Activated CD8-positive, alpha-beta memory T cell treated with anti-CD3 and anti-CD28 coated beads for 4 hours (primary cell): ENCODE data around the gene TM4SF5.
A peak's percentile ranks its signal among the peaks of the same experiment; 100 is the strongest.

Experiments used
- DNase-seq, 2 donors: peaks; one replicate each; pipeline ENCODE4 v3.0.0-alpha.2; 2020; ENCODE audit warnings: low read depth in 2 of 2

The TM4SF5 gene, protein sequence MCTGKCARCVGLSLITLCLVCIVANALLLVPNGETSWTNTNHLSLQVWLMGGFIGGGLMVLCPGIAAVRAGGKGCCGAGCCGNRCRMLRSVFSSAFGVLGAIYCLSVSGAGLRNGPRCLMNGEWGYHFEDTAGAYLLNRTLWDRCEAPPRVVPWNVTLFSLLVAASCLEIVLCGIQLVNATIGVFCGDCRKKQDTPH

DNA sequence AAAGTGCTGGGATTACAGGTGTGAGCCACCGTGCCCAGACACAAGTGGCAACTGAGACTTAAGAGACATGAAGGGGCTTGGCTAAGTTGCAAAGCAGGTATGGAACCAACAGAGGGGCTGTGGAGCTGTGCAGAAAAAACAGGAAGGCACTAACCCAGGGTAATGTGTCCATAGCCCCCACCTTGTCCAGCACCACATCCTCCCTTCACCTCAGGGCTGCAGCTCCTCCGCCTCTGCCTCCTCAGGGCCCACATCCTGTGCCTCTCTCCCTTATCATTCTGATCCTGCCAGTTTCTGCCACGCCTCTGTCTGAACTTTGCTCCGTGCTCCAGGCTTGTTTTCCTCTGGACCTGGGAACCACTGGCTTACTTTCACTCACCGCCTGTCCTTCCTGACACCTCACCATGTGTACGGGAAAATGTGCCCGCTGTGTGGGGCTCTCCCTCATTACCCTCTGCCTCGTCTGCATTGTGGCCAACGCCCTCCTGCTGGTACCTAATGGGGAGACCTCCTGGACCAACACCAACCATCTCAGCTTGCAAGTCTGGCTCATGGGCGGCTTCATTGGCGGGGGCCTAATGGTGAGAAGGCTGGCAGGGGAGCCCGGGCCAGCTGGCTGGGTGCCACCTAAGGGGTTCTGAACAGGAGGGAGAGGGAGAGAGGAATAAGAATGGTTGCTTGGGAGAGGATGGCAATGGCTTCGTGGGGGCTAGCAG lies at the start of gene TM4SF5:
TSS of gene TM4SF5 (plus strand) at position 368 of the 716 bp plus-strand sequence. CDS start at position 405, 37 bp downstream.
- no peak for DNase-seq

DNA sequence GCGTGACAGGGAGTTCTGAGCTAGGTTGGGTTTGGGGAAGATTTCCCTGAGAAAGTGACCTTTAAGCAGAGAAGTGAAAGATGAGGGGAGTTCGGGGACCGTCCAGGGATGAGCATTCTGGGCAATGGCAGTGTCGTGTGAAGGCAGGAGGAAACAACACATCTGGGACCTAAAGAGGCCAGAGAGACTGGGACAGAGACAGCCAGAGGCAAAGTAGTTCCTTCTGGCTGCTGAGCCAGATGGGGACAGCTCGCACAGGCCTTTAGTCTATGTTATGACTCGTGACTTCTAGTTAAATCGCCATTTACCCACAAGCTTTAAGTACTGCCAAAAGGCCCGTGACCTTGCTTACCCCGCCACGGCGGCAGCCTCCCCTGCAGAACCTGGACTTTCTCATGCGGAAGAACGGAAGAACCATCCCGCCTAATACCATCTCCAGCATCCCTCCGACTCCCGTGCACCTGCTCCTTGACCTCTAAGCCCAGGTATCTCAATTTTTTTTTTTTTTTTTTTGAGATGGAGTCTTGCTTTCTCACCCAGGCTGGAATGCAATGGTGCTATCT lies 48.9 kb upstream of the TM4SF5 start:
- DNase-seq, result no peak

DNA sequence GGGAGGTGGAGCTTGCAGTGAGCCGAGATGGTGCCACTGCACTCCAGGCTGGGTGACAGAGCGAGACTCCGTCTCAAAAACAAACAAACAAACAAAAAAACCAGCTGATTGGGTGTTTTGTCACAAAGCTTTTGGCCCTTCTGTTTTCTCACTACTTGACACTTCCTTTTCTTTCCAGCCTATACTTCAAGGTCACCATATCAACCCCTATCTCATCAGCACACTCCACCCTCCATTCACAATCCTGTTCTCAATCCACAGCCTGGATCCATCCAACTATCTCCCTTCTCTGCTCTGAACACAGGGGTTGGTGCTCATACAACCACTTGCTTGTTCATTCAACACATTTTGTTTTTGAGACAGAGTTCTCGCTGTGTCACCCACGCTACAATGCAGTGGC lies 47.0 kb upstream of the TM4SF5 start:
- DNase-seq, result no peak

DNA sequence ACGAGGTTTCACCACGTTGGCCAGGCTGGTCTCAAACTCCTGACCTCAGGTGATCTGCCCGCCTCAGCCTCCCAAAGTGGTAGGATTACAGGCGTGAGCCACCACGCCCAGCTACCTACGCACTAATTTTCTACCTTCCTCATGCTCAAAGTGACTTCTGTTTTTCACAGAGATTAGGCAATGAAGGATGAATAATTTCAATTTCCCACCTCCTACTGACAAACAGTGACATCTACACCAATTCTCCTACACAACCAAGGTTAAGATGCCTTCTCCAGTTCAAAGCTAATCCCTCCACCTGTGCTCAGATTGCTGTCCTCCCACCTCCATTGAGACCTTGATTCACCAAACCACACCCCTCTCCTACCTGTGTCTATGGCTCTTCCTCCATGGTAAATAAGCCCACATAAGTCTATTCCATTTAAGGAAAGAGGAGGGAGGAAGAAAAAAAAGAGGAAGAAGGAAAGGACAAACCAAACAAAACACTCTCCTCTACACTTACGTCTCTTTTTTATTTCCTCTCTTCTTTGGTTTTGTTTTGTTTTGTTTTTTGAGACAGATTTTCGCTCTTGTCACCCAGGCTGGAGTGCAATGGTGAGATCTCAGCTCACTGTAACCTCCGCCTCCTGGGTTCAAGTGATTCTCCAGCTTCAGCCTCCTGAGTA lies 45.9 kb upstream of the TM4SF5 start:
- no peak for DNase-seq

DNA sequence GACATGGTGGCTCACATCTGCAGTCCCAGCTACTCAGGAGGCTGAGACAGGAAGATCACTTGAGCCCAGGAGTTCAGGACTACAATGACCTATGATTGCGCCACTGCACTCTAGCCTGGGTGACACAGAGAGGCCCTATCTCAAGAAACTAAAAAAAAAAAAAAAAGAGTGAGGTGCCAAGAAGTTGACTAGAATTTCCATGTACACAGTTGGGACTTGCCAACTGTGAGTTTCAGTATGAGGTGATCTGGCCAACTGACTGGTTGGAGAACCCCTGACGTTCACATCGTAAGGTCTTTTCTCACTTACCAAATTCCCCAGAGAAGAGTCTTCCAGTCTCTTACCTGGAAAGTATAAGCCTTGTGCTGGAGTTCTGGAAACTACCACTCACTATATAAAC lies 43.6 kb upstream of the TM4SF5 start:
- no peak for DNase-seq

DNA sequence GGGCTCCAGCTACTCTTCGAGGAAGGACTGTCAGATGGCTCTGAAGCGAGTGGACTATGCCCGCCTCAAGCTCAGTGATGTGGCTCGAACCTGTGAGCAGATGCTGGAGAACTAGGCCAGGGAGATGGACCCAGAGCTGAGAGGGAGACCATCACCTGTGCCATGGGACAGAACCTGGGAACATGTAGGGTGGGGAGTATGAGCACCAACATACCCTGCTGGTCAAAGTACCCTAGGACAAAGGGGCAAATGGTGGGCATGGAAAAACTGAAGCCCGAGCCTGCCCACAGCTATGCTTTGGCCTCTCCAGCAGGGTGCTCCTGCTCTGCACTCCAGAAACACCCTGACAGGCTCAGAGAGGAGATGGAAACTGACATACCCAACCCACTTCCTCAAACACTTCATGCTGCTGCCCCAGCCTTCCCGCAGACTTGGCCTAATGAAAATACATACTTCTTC lies 38.6 kb upstream of the TM4SF5 start:
- no peak for DNase-seq

DNA sequence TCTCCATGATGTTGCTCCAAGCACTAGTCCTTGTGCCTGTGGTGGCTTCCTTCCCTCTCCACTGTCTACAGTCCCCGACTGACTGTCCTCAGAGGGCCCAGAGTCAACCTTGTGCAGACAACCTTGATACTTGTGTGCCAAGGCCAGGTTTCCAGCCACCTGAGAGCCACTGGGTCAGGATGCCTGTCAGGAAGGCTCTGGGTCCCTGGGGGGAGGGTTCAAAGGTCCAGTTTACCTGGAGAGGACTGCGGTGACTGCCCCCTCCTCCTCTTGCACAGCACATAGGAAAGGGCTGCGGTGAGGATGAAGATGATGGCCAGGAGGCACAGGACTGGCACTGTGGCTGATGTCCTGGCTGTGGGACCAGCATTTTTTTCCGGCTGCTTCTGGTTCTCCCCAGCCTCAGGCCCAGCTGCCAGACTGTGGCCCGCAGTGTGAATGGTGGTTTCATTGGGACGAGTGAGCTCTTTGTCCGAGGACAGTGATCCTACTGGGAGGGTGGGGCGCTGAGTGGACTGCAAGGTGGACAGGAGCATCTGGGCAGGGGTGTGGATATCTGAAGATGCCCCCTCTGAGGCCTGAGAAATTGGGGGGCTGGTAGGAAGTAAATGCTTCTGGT lies 36.7 kb upstream of the TM4SF5 start:
- DNase-seq, result no peak

DNA sequence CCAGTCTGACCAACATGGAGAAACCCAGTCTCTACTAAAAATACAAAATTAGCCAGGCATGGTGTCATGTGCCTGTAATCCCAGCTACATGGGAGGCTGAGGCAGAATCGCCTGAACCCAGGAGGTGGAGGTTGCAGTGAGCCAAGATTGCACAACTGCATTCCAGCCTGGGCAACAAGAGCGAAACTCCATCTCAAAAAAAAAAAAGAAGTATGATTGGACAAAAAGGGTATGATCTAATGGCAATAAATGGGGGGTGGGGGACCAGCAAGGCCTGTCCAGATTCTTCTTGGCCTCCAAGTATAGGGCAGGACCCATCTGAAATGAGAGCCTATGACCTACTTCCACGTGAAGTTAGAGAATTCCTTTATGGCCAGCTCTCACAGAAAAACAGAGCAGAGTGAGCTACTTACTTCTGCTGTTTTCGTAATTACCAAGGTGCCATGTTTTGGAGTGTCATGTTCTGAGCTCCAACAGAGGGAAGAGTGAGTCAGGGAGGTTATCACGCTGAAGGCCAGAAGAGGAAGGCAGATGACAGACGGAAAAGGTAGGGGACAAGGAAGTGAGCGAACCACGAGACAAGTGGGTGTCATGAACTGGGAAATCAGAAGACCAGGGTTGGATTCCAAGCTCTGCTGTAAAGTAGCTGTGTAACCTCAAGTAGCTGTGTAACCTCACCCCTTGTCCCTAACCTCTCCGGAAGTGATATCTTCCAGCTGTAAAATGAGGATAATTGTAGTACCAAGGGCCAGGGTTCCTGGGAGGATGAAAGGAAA lies 35.6 kb upstream of the TM4SF5 start:
- no peak for DNase-seq

DNA sequence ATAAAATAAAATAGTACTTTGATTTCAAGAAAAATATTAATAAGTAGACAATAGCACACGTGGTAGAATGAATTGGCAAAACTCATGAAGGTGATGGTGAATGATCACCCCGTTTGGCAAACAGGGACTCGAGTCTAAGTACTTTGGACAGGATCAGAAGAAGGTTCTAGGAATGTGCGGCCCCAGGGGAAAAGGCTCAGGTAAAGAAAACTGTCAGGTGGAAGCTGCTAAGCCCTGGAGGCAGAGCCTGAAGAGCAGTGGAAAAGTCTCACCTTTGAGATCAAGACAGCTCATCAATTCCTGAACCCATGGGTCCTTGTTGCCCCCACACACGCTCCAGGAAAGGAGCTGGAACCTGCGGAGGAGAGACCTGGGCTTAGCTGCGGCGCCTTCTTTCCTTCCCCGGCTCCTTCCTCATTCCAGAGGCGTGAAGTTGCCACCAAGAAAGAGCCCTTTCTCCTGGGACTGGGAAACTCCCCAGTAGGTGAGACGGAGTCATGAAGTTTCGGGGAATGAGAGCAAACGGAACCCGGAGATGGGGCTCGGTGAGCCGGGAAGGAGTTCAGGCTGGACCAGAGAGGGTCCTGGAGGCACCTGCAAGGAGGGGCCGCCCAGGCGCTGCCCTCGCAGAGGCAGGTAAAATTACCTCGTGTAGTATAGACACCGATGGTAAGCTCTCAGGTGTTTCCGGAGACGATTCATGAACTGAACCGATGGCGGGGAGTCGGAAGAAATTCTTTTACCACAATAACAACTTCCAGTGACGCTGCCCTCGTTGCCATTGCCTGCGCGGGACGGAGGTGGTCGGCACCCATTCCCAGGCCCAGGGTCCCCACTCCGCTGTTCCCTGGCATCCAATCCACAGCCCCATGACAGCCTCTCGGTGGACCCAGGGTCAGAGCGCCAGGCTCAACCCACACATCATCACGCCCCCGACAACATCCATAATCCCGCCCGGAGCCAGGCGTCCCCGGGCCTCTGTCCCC lies 33.3 kb upstream of the TM4SF5 start:
- DNase-seq, result no peak

DNA sequence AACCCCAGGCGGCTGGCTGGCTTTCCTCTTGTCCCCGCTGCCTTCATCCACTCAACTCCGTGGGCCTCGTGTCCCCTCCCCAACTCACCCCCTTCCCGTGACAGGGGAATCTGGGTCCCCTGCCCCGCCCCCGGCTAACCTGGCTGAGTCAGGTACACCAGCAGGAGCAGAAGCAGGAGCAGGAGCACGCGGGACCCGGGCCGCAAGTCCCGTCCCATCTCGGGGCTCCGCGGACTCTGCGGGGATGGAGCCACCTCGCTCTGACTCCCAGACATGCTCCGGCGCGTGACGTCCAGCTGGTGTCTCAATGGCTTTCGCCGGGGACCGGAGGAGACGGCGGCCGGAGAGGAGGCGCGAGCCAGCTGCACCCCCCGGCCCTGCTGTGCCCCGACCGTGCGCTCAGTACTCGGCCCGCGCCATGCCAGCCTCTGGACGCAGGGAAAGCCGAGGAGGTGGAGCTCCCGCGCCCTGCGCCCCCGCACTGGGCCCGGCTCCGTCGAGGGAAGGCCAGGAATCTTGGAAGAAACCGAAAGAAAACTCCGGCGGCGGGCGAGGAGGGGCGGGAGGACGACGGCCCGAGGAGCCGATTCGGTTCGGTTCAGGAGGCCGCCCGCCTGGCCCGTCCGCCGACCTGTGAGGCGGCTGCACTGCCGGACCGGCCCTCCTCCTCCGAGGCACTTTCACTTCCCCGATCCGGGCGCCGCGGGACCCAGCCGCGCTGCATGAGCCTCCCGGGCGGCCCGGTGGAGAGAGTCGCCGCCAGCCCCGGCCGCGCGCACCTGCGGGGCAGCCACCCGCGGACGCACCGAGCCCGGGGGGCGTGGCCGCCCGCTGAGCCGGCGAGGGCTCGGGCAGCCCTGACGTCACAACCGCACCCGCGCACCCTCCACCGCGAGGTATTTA lies 32.3 kb upstream of the TM4SF5 start, which contains the start of the genes CXCL16 and ZMYND15:
TSS of gene CXCL16 (minus strand) at position 807 of the 903 bp plus-strand sequence. CDS start at position 218, 589 bp downstream.
TSS of gene ZMYND15 (plus strand) at position 712 of the 903 bp plus-strand sequence. CDS start 716 bp downstream, outside the sequence.
- peak in 1 of 2 donors; percentile 33 for DNase-seq

DNA sequence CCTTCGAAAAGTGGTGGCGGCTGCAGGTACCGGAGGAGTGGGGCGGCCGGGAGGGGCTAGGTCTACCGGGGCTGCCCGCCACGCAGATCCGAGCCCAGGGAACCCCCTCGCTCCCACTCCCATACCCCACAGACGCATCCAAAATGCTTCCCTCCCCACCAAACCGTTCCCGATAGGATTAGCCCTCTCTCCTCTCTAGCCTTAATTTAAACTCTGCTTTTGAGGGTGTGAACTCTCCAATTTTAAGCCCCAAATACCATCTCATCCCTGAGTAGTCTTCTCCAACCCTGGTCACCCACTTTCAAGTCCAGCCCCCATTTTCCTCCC lies 31.7 kb upstream of the TM4SF5 start:
- no peak for DNase-seq

DNA sequence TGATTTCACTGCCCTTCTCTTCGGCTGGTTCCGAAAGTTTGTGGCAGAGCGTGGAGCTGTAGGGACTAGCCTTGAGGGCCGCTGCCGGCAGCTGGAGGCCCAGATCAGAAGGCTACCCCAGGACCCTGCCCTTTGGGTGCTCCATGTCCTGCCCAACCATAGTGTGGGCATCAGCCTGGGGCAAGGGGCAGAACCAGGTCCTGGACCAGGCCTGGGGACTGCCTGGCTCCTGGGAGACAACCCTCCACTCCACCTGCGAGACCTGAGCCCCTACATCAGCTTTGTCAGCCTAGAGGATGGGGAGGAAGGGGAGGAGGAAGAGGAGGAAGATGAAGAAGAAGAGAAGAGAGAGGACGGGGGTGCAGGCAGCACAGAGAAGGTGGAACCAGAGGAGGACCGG lies 31.1 kb upstream of the TM4SF5 start:
- no peak for DNase-seq

DNA sequence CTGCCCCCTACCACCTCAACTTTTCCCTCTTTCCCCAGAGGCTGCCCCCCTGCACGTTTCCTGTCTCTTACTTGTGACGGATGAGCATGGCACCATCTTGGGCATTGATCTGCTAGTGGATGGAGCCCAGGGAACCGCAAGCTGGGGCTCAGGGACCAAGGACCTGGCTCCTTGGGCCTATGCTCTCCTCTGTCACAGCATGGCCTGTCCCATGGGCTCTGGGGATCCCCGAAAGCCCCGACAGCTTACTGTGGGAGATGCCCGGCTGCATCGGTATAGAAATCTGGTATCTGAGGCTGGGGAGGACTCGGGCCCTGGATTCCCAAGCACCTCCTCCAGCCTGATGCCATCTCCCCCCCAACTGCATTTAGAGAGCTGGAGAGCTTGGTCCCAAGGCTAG lies 30.1 kb upstream of the TM4SF5 start:
- no peak for DNase-seq

DNA sequence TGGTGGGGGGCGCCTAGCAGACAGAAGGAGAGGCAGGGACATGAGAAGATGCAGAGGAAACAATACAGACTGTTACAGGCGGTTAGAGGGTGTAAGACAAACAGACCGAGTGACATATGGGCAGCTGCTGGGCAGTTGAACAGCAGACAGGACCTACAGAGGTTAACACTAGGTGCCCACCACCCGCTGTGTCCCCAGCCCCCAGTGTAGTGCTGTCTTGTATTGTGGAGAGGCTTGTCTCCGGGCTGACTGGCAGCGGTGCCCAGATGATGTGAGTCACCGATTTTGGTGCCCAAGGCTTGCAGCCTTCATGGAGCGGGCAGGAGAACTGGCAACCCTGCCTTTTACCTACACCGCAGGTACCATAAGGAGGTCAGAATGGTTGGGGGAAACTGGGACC lies 29.6 kb upstream of the TM4SF5 start:
- DNase-seq, result no peak

DNA sequence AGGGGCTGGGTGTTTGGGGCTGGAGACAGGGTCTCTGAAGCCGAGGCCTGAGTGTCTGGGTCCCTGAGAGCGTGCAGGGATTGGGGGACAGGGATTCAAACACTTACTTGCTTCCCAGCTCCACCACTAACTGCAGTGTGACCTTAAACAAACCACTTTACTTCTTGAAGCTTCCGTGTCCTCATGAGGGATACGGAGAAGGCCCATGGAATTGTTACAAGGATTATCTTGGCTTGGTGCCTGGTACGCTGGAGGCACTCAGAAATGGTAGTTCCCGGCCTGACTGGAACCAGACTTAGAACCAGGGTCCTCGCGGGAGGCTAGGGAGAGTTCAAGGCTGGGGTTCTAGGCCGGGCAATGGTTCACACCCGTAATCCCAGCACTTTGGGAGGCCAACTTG lies 29.1 kb upstream of the TM4SF5 start:
- no peak for DNase-seq

DNA sequence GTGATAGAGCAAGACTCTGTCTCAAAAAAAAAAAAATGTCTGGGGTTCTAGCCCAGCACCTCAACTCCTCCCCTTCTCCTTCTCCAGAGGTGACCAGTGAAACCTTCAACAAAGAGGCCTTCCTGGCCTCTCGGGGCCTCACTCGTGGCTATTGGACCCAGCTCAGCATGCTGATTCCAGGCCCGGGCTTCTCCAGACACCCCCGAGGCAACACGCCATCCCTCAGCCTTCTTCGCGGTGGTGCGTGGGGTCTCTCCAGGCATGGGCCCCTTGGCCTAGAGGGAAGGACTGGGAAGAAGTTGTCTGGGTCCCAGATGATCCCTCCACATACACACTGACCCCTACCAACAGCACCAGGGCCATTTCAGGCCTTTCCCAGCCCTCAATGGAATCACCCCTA lies 28.5 kb upstream of the TM4SF5 start:
- no peak for DNase-seq

DNA sequence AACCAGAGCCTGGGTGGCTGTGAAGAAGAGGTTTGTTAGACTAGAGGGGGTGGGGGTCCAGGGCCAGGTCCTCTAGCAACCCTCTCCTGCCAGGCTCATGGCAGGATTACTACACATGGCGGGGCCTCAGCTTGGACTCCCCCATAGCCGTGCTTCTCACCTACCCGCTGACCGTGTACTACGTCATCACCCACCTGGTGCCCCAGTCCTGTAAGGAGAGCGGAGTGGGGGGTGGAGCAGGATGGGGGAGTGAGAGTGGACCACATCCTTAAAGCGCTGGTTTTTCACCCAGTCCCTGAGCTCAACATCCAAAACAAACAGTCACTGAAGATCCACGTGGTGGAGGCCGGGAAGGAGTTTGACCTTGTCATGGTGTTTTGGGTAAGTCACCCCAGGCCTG lies 27.8 kb upstream of the TM4SF5 start:
- no peak for DNase-seq

DNA sequence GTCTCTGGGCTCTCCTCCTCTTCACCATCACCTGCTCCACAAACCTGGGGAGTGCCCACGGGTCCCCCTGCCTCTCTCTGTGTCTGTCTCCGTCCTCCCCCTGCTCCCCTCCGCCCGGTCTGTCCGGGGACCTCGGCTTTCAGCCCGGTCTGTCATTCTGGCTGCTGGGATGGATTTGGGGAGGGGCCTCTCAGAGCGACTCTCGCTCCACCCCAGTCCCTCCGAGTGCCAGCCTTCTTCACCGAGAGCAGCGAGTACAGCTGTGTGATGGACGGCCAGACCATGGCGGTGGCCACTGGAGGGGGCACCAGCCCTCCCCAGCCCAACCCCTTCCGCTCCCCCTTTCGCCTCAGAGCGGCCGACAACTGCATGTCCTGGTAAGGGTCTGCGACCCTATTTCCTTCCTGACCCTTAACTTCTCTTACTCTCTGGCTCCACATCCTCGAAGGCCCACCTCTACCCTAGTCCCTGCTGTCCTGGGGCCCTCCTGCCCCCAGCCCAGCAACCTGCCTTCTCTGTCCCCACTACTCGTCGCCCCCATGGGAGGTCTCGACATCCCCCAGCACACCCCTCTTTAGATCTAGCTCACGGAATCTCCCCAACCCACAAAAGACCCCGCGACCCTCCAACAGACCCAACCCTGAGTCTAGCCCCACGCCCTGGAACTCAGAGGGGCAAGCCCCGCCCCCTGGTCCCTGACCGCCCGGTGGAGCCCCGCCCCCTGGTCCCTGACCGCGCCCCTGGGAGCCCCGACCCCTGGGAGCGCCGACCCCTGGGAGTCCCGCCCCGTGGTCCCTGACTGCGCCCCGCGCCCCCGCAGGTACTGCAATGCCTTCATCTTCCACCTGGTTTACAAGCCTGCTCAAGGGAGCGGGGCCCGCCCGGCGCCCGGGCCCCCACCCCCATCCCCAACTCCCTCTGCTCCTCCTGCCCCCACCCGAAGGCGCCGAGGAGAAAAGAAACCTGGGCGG lies 26.4 kb upstream of the TM4SF5 start:
- no peak for DNase-seq
